Prostate gland (tissue), 2 donors: ENCODE data around the gene CTIF.

Experiments
- POLR2AphosphoS5 ChIP-seq: sonication (generic); formaldehyde crosslinking; IDR thresholded peaks from one replicate; pipeline ENCODE4 v1.6.1; 2017; ENCODE audit warnings: antibody characterized with exemption
- TF ChIP-seq, protein P1 (sequence below), 4 experiments: fragments of 200-600 bp in 2 of 4; fragments of 450-650 bp in 2 of 4; sonication (generic) in 2 of 4; IDR thresholded peaks; 1 replicate in 3 of 4; 2 replicates in 1 of 4; pipeline ENCODE4 v1.5.1; 2016 to 2019; ENCODE audit warnings: antibody characterized with exemption in 4 of 4, mild to moderate bottlenecking in 2 of 4, moderate library complexity in 2 of 4

DNA sequence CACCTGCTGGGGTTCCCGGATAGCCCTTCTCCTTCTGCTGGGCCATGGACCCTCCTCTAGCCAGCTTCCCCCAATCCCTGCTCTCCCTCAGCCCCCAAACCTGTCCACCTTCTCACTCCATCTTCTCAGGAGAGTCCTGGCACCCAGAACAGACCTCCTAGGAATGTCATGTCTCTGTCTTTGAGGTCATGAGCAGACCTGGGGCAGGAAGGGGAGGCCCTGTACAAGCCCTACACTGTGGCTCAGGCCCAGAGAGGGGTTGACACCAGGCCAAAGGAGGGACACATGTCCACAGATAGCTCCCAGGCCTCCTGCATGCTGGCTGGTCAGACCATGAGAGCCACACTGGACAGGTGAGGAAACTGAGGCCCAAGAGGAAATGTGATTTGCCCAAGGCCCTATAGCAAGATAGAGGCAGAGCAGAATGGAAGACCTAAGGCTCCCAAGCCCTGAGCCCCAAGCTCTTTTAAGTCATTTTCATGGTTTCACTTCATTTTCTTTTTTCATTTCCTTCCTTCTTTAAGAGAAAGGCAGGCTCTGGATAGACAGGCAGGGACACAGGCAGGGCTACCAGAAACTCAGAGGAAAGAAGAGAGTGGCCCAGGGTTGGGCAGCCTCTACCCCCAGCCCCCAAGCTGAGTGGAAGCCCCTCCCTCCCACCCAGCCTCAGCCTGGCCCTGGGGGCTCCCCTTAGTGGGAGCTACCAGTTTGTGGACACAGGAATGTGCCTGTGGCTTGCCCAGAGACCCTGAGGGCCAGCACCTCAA lies 252.2 kb downstream of the CTIF start:
- TF ChIP-seq, protein P1, sequence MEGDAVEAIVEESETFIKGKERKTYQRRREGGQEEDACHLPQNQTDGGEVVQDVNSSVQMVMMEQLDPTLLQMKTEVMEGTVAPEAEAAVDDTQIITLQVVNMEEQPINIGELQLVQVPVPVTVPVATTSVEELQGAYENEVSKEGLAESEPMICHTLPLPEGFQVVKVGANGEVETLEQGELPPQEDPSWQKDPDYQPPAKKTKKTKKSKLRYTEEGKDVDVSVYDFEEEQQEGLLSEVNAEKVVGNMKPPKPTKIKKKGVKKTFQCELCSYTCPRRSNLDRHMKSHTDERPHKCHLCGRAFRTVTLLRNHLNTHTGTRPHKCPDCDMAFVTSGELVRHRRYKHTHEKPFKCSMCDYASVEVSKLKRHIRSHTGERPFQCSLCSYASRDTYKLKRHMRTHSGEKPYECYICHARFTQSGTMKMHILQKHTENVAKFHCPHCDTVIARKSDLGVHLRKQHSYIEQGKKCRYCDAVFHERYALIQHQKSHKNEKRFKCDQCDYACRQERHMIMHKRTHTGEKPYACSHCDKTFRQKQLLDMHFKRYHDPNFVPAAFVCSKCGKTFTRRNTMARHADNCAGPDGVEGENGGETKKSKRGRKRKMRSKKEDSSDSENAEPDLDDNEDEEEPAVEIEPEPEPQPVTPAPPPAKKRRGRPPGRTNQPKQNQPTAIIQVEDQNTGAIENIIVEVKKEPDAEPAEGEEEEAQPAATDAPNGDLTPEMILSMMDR (IDR thresholded peaks at IDR 0.05), result no peak
- no peak for TF ChIP-seq POLR2AphosphoS5
